Transverse colon (tissue), 4 donors: ENCODE data around the gene ALDH1A1. TPM values are rescaled to one million over a fixed set of nuclear protein-coding genes. Genes with fewer than 3 reads are reported as not detected.

Experiments
- DNase-seq: peaks from one replicate; pipeline ENCODE4 v3.0.0-alpha.2; 2019
- H3K27ac ChIP-seq, 4 donors: fragments of 200-600 bp; sonication (generic); 2 replicates each; pipeline ENCODE4 v1.5.1; 2016 to 2018; ENCODE audit warnings: inconsistent platforms in 4 of 4
- H3K27me3 ChIP-seq: fragments of 200-600 bp; sonication (generic); 2 replicates; pipeline ENCODE4 v1.5.1; 2017; ENCODE audit warnings: inconsistent platforms
- H3K36me3 ChIP-seq, 4 donors: fragments of 200-600 bp; sonication (generic); 2 replicates each; pipeline ENCODE4 v1.5.1; 2017 to 2019; ENCODE audit warnings: inconsistent platforms in 4 of 4
- H3K4me1 ChIP-seq, 4 donors: fragments of 200-600 bp; sonication (generic); 2 replicates each; pipeline ENCODE4 v1.5.1; 2017 to 2020; ENCODE audit warnings: inconsistent platforms in 4 of 4
- H3K4me3 ChIP-seq, 4 donors: fragments of 200-600 bp; sonication (generic); 1 replicate in 1 of 4; 2 replicates in 3 of 4; pipeline versions ENCODE4 v1.5.1 to v1.6.1; 2017 to 2019; ENCODE audit warnings: inconsistent platforms in 4 of 4
- H3K9me3 ChIP-seq, 2 donors: fragments of 200-600 bp; sonication (generic); 2 replicates each; pipeline ENCODE4 v1.5.1; 2017 to 2019; ENCODE audit warnings: inconsistent platforms in 2 of 2
- CTCF ChIP-seq, 5 experiments: fragments of 200-600 bp in 3 of 5; fragments of 450-650 bp in 2 of 5; sonication (generic) in 3 of 5; IDR thresholded peaks; 1 replicate in 2 of 5; 2 replicates in 3 of 5; pipeline ENCODE4 v1.5.1; 2016 to 2017; ENCODE audit warnings: antibody characterized with exemption in 5 of 5, inconsistent platforms in 3 of 5, mild to moderate bottlenecking in 2 of 5, moderate library complexity in 1 of 5
- EP300 ChIP-seq: sonication (generic); formaldehyde crosslinking; IDR thresholded peaks from one replicate; pipeline ENCODE4 v1.6.1; 2017; ENCODE audit warnings: antibody characterized with exemption, low read depth
- POLR2A ChIP-seq: fragments of 450-650 bp; IDR thresholded peaks from one replicate; pipeline ENCODE4 v1.6.1; 2016; ENCODE audit warnings: antibody characterized with exemption, mild to moderate bottlenecking, moderate library complexity
- POLR2AphosphoS5 ChIP-seq, 3 donors: sonication (generic); formaldehyde crosslinking; IDR thresholded peaks; one replicate each; pipeline ENCODE4 v1.6.1; 2016; ENCODE audit warnings: antibody characterized with exemption in 3 of 3
- WGBS, 2 donors: methylation state at CpG; one replicate each; pipeline ENCODE4 v1.1.5; 2018; ENCODE audit warnings: low coverage in 1 of 2; 5-methylcytosine and 5-hydroxymethylcytosine counted together
- in situ Hi-C, 4 donors: fragments of 200-750 bp; cut with MboI; loops; one replicate each; pipeline versions ENCODE4 v1.15.0 to v1.15.1; 2017; ENCODE audit warnings: low sequenced_read_pairs in 3 of 4, low pct_ligation_motif_present in 1 of 4, low pct_unique_long_range_greater_than_20kb in 1 of 4
- intact Hi-C: fragments of 100-400 bp; cut with DNase I; formaldehyde crosslinking; loops from one replicate; pipeline ENCODE4 v1.15.1; 2023; ENCODE audit warnings: low total_unique reads
- total RNA-seq, 4 donors: library from RNA; depleted of rRNA; stranded (reverse); fragments of >200 nt; gene quantifications; one replicate each; pipeline ENCODE4 v1.1.0, GENCODE V29; 2016

ALDH1A1 gene
- total RNA-seq, 4 donors from 2014 or later, result 76.3 to 566 (median 288) TPM

DNA sequence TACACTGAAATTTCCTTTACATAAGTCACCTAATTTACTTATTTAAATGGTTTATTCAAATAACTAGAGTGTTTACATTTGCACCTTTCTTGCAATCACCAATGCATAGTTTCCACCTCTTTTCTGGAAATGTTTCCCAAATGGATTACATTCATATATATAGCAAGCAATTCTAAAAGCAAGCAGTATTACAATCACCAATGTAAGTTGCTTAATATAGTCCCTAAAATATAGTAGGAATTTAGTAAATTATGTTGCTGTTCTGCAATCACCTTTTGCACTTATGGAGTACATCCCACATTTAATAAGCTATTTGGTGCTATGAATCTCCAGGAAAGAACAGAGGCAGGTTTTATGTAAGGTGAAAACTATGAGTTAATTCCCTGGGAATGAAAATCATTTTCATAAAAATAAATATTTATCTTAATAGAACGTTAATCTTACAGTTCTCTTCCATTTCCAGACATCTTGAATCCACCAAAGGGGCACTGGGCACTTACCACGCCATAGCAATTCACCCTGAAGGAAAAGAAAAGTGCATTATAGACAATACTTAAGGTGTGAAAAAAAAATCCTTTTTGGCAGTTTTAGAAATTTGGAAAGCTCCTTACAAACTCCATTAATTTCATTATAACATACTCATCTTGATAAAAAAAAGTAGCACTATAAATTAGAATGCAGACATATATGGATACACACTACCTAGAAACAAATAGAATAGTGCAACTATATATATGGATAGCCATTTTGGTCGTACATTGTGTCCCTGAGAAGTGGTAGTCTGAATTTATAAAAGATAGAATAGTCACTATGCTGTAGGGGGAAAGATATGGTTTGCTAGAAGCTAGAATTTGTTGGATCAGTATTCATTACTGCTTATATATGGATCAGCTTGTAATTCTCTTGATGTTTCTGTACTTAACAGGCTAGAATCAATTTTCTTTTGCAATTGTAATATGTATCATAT, 47.1 kb downstream of the ALDH1A1 start:
- in situ Hi-C loops, result no loop called here
- H3K9me3 ChIP-seq, result no peaks in the 10 kb centered on the region
- H3K36me3 ChIP-seq, result peaks cover 0 to 23% (median 3%) of the 10 kb centered on the region in 4 donors
- H3K4me3 ChIP-seq, result no peak overlapping the region
- DNase-seq, result no peak
- H3K4me1 ChIP-seq, result peaks cover 0 to 7% (median 3%) of the 10 kb centered on the region in 4 donors
- H3K27me3 ChIP-seq, result no peaks in the 10 kb centered on the region
- WGBS, 2 donors, result 67 to 71% methylated on average over 3 of the region's 3 CpGs
- intact Hi-C loops, result no loop called here
- H3K27ac ChIP-seq, result no peak overlapping the region
- no peak for TF ChIP-seq CTCF (IDR thresholded peaks at IDR 0.05)
- TF ChIP-seq POLR2A, result no peak
- no peak for TF ChIP-seq POLR2AphosphoS5 (IDR thresholded peaks at IDR 0.05)
- TF ChIP-seq EP300, result no peak

DNA sequence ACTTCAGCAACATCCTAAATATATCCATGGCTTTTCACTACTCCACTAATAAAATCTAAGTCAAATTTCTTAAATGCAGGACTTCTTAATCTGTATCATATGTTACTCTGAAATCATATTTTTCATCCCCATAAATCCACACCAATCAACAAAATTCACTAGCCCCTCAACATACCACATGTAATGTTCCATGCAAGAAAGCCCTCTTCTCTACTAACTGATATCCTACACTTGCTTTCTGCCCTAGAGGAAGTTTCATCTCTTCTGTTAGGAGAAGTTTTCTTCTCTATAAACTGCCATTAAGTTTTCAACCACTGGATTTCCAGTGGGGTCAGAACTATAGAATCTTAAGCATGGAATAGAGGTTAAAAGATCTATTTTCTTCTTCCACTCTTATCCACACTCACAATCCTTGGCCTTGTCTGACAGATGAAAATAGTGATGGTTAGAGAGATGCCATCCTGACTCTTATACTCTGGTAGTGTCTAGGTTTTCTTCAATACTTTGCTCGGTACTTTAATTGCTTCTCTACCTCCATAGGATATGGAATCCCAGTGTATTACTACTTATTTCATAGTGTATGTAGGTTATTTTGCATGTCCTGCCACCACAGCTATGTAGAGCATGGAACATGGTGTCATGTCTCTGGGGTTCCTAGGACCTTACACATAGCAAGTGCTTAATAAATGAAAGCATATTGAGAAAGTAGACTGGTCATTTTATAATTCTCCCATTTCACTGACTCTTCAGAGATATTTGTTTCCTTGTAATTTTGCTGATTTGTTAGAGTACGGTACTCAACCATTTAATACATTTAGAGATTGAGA, 48.4 kb downstream of the ALDH1A1 start:
- no peak for DNase-seq
- intact Hi-C loops (no loop called here), in situ Hi-C loops (no loop called here)
- H3K9me3 ChIP-seq, result no peaks in the 10 kb centered on the region
- 51 to 58% methylated on average over 2 of the region's 2 CpGs for WGBS, 2 donors
- peaks cover 0 to 7% (median 3%) of the 10 kb centered on the region in 4 donors for H3K4me1 ChIP-seq
- no peak overlapping the region for H3K27ac ChIP-seq
- no peaks in the 10 kb centered on the region for H3K27me3 ChIP-seq
- TF ChIP-seq POLR2A (no peak), POLR2AphosphoS5 (IDR thresholded peaks at IDR 0.05) (no peak), CTCF (IDR thresholded peaks at IDR 0.05) (no peak), EP300 (no peak)
- H3K36me3 ChIP-seq, result peaks cover 0 to 23% (median 3%) of the 10 kb centered on the region in 4 donors
- no peak overlapping the region for H3K4me3 ChIP-seq

- 83 to 86% methylated on average over 4 of the region's 4 CpGs for WGBS, 2 donors
- Histone ChIP-seq H3K4me3 (no peak overlapping the region), H3K9me3 (no peaks in the 10 kb centered on the region), H3K36me3 (peaks cover 0 to 23% (median 3%) of the 10 kb centered on the region in 4 donors), H3K27ac (no peak overlapping the region), H3K4me1 (peaks cover 0 to 7% (median 3%) of the 10 kb centered on the region in 4 donors), H3K27me3 (no peaks in the 10 kb centered on the region)
- intact Hi-C loops, result no loop called here
- TF ChIP-seq EP300 (no peak), CTCF (IDR thresholded peaks at IDR 0.05) (no peak), POLR2AphosphoS5 (IDR thresholded peaks at IDR 0.05) (no peak)
- in situ Hi-C loops, result no loop called here
- DNase-seq, result no peak
Measured at GRCh38 chr9:72903103-72903502, 49.8 kb downstream of the ALDH1A1 start.

DNA sequence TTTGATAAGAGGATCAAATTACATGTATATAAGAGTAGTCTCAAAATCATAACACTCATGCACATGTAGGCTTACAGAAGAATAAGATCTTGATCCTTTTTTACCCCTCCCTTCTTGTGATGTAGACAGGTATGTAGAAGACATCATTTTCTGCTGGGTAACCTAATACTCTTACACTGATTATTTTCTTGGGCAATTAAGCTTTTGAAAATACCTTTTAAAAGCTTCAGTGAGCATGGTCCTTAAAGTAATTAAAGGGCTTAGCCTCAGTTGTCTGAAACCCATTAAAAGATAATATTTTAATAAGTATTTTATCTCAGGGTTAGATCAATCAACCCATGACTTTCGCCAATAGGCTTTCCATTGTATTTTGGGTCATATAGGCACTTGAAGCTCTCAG, 50.6 kb downstream of the ALDH1A1 start:
- no peak for TF ChIP-seq EP300
- no peak for TF ChIP-seq POLR2A
- no peak for TF ChIP-seq POLR2AphosphoS5 (IDR thresholded peaks at IDR 0.05)
- no peak for TF ChIP-seq CTCF (IDR thresholded peaks at IDR 0.05)
- Histone ChIP-seq H3K36me3 (peaks cover 0 to 23% (median 3%) of the 10 kb centered on the region in 4 donors), H3K27me3 (no peaks in the 10 kb centered on the region), H3K4me3 (no peak overlapping the region), H3K27ac (no peak overlapping the region), H3K9me3 (no peaks in the 10 kb centered on the region), H3K4me1 (peaks cover 0 to 6% (median 3%) of the 10 kb centered on the region in 4 donors)
- intact Hi-C loops, result no loop called here
- WGBS, 2 donors, result 98 to 100% methylated on average over 1 of the region's 1 CpG
- no peak for DNase-seq
- in situ Hi-C loops, result no loop called here
